T1000 (cell line): ENCODE measurements around the gene AGR2.
A peak's percentile ranks its signal among the peaks of the same experiment; 100 is the strongest.
"Not testable (repeated sequence)": the region's sequence is repeated elsewhere in the genome, so short reads cannot be mapped to it uniquely, and the experiment has no call there.

Experiments used
- DNase-seq: peaks from one replicate; lab custom pipeline; 2025; ENCODE audit warnings: mixed read lengths; lab: John Stamatoyannopoulos, UW

AGR2 gene

DNA sequence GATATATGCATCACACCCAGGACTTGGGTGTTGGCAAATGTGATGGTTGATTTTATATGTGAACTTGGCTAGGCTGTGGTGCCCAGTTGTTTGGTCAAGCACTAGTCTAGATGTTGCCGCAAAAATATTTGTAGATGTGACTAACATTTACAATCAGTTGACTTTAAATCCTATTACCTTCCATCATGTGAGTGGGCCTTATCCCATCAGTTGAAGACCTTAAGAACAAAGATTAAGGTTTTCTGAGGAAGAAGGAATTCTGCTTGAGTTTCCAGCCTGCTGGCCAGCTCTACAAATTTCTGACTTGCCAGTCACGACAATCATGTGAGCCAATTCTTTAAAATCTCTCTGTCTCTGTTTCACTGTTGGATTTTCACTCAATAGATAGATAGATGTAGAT lies 30.9 kb downstream of the AGR2 start:
- no peak for DNase-seq

DNA sequence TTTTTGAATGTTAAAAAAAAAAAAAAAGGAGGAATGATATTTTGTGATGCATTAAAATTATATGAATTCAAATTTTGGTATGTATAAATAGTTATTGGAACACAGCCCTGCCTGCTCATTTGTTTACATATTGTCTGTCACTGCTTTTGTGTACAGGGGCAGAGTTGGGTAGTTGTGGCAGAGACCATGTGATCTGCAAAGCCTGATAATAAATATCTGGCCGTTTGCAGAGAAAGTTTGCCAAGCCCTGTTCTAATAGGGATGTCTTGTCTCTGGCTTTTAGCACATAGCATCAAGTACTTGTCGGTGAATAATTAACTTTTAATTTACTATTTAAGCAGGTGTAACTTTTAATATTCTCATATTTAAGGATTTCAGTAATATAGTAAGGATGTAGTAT lies 31.5 kb downstream of the AGR2 start:
- DNase-seq, result no peak

DNA sequence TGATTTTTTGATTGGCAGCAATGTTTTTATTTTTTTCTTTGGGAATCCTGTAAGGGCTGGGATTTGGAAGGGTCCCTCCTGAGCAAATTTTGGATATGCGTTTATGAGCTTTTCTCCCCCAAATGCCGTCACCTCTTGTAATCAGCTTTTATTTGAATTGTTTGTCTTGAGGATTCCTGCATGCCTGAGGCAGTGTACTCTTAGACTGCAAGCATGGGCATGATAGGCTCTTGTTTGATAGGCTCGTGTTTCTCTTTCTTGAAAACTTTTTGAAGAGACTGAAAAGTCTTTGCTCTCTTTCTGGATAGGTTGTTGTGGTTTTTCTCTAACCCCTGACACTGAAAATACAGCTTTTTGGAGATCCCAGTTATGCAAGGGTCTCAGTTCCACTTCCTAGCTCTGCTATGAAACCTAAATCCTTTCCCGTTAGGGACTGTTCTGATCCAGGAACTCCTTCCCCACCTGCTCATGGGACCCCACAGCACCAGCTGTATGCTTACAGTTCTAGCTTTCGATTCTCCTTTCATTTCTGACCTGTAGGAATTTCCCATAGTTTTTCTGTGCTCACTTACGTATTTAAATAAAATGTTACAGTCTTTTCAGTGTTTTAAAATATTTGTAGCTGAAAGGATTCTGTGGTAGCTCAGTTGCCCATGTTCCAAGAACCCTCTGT lies 34.0 kb downstream of the AGR2 start:
- no peak for DNase-seq

DNA sequence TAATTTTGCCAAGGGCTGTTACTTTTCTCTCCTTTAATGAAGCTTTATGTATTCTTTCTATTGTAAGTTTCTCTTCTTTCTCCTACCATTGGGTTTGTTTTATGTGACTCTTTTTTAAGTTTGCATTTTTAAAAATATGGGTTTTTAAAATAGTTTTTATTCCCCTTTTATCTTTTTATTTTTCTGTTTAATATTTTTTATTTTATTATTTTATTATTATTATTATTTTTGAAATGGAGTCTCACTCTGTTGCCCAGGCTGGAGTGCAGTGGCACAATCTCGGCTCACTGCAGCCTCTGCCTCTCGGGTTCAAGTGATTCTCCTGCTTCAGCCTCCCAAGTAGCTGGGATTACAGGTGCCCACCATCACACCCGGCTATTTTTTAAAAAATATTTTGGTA lies 34.8 kb downstream of the AGR2 start:
- not testable (repeated sequence) for DNase-seq

DNA sequence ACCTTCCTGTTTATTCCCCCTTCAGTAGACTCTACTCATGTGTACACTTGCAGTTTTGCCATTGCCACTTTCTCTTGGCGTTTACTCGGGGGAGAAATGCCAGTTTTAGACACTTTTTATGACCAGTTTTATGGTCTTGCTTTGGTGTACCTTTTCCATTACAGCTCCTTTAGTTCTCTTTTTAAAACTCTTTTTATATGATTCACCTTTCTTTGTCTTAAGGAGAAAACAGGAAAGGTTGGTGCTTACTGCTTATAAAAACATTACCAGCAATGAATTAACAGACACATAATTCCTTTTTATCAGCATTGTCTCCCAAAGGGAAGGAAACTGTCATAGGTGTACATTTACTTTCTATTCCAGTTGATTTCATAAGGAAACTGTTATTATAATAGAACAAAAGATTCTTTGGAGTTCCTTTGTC lies 39.4 kb downstream of the AGR2 start:
- no peak for DNase-seq

DNA sequence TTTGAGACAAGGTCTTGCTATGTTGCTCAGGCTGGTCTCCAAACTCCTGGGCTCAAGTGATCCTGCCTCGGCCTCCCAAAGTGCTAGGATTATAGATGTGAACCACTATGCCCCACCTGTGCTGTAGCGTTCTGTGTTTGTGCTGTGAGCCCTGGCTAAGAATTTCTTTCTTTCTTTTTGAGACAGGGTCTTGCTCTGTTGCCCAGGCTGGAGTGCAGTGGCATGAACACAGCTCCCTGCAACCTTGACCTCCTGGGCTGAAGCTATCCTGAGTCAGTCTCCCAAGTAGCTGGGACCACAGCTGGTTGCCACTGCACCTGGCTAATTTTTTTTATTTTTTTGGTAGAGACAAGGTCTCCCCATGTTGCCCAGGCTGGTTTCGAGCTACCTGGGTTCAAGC lies 39.9 kb downstream of the AGR2 start:
- DNase-seq, result no peak

DNA sequence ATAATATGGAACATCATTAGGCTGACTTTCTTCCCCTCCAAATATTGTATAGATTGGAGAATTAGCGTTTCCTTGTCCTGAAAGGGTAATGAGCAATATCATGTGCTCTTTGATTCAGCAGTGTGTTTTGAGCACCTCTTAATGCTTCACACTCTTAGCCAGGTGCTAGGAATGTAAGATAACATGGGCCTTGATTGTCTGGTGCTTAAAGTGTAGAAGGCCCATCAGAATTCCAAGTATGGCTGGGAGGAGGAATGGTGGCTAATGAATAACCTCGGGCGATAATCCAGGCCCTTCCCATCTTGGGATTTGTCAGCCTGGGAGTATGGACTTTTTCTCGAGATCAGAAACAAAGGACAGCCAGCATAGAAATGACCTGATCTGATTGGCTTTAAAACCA lies 42.6 kb downstream of the AGR2 start:
- no peak for DNase-seq

DNA sequence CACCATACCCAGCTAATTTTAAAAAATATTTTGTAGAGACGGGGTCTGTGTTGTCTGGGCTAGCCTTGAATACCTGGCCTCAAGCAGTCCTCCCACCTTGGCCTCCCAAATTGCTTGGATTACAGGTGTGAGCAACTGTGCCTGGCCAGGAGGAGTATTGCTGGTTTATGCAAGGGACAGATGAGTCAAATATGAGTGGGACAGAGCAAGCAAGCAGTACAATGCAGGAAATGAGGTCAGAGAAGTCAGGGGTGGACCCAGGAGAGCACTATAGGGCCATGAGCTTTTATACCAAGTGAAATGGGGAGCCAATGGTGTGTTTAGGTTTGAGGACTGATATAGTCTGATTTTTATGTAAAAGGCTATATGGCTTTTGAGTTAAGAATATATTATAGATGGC lies 45.0 kb downstream of the AGR2 start:
- DNase-seq, result no peak

DNA sequence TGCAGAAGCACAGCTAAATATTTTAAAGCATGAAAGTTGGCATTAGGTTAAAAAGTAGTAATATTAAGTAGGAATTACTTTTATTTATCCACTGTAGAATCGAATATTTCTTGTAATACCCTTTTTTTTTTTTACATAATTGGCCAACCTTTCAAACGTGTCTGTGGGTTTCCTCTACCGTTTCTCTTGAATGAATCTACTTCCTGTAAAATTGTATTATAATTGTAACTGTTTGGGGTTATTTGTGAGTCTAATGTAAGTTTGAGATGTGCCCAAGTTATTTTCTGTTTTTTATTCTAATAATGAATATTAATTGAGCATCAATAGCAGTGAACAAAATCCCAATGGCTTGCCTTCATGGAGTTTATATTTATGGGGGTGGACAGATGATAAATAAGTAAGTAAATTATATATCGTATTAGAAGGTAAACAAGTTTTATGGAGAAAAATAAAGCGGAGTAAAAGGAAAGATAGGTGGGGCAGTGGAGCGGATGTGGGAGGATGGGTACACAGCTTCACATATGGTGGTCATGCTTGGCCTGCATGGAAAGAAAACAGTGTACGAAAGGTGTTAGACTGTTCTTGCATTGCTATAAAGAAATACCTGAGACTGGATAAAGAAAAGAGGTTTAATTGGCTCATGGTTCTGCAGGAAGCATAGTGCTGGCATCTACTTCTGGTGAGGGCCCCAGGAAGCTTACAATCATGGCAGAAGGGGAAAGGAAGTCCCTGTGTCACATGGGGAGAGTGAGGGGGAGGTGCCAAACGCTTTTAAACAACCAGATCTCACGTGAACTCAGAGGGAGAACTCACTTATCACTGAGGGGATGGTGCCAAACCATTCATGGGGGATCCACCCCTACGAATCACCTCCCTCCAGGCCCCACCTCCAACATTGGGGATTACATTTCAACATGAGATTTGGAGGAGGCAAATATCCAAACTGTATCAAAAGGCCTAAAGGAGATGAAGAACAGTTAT lies 45.9 kb downstream of the AGR2 start:
- no peak for DNase-seq

DNA sequence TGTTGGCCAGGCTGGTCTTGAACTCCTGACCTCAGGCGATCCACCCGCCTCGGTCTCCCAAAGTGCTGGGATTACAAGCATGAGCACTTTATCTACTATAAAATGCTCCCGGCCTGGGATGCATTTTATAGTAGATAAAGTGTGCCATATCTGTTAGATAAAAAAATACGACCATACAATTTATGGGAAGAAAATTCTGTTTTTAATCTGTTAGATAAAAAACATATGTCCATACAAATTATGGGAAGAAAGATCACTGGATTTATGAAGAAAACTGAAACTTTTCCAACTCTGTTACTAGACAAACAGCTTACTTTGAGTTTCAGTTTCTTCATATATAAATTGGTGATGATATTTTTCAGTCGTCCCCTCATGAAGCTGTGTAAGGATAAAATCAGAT lies 46.8 kb downstream of the AGR2 start:
- no peak for DNase-seq

DNA sequence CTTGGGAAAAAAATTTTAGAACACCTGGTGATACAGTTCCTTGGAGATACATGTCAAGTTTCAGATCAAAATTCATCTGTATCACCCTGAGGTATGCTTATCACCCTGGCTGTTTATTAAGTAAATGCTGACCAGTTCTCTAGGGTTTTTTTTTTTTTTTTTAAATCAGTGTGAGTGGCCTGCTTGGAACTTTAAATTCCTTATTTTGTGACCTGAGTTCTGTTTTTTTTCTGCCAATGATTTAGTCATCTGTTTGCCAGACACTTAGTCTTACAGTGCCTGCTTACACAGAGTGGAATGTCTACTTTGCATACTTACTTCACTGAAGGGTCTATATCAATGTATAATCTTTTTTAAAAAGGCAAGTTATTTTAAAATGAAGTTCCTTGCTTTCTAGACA lies 49.4 kb downstream of the AGR2 start:
- no peak for DNase-seq

DNA sequence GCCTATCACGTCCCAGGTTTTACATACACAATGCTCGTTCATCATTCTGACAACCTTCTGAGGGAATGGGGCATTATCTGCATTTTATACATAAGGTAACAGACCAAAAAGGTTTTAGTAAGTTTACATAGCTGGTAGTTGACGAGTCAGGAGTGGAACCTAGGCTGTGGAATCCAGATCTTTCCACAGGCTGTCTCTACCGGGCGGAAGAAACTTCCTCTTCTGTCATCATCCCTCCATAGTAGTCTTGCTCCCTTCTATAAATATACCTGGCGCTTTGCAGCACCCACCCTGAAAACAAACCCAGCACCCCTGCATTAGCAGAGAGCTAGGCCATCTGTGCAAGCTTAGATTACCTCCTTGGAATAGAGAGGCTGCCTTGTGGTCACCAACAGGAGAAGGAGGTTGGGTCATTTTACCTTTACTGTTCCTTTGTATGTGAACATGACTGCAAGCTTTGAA lies 49.9 kb downstream of the AGR2 start:
- DNase-seq, result no peak

DNA sequence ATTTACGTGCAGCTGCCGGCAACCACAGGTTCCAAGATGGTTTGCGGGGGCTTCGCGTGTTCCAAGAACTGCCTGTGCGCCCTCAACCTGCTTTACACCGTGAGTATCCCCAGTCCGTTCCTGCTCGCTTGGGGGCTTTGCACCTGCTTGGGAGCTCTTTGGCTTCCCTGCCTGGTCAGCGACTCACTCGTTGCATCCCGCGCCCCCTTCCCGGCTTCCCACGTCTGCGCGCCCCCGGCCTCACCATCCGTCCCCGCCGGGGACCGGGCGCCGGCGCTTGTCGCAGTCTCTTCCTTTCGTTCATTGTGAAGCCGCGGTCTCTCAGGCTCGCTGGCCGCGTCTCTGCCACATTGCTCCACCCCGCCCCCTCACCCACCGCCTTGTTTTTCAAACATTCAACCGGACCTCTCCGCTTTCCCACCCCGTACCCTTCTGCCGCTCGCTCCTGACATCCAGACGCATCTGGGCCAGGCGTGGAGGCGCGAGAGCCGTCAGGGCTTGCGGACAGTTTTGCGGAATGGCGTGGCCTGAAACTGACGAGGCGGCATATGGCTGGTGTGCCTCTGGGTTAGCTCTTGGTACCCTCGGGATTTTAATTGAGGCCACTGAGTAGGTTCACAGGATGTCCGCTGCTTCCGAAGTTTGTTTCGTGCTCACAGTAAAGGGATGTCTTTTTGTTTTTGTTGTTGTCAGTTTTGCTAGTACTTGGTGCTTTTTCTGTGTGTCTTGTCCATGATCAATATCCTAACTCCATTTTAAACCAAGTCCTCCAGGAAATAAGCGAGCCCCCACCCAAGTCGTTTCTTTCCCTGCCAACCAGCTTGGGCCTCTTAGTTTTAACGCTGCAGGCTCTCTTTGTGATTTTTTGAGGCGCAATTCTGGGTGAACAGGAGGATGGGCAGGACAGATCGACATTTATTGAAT lies 50.6 kb downstream of the AGR2 start:
- no peak for DNase-seq

DNA sequence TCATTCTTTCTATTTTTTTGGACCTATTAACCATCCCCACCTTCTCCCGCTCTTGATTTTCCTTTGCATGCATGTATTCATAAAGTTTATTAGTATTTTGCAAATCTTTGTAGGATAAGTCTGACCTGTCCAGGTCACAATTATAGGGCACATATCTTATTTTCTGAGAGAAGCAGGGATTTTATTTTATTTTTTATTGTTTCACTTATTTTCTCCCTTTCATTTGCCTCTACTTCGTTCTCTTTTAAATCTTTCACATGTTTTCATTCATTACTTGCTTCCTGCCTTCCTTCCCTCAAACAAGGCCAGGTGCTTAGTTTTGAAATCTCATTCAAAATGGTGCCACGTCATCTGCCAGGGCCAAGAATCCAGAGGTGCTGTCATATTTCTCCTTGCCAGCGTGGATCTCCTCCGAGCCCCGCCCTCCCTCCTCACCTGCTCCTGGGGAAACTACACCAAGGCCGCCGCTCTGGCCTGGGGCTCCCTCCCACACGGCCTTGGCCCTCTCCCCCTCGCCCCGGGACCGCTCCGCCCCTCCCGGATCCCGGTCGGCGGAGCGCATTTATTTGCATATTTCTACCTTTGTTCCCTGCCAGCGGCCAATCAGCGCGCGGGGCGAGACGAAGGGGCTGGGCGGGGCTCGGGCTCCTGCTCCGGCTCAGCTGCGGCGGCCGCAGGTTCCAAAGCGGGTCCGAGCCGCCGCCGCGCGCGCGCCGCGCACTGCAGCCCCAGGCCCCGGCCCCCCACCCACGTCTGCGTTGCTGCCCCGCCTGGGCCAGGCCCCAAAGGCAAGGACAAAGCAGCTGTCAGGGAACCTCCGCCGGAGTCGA lies 51.5 kb downstream of the AGR2 start, which contains the start of gene TSPAN13:
Gene TSPAN13 (plus strand): TSS at position 654 of the 830 bp plus-strand sequence. CDS start 213 bp downstream, outside the sequence.
- DNase-seq, result peak; percentile 47

DNA sequence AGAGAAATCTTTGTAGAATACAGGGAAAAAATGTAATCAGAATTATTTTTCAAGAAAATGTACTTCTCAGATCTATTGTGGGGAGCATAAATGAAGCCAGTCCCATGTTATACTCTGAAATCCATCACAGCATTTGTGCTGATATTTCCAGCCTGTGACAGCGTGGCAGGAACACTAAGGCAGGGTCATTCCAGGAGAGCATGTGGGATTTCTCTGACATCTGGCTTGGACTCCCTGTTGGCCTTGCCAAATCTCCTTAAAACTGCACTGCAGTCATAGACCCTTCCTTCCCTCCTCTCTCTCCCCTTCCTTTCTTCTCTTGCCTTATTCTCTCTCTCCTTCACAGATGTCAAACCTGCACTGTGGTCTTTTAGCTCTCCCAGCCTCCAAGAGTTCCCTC lies 57.7 kb downstream of the AGR2 start:
- DNase-seq, result no peak

DNA sequence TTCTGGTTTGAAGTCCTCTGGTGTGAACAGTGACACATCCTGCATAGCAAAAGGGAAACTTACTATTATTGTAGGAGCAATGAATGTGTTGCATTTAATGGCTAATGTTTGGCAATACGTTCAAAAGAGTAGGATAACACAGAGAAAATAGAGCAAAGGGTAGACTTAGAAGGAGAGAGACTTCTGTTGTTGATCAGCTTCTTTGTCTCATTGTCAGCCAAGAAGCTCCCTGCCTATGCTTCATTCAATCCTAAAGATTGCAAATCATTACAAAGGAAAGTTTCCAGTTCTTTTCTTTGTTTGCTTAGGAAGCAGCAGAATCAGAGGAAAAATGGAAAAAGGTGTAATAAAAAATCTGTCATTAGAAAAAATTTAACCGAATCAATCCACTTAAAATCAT lies 59.2 kb downstream of the AGR2 start:
- DNase-seq, result no peak

DNA sequence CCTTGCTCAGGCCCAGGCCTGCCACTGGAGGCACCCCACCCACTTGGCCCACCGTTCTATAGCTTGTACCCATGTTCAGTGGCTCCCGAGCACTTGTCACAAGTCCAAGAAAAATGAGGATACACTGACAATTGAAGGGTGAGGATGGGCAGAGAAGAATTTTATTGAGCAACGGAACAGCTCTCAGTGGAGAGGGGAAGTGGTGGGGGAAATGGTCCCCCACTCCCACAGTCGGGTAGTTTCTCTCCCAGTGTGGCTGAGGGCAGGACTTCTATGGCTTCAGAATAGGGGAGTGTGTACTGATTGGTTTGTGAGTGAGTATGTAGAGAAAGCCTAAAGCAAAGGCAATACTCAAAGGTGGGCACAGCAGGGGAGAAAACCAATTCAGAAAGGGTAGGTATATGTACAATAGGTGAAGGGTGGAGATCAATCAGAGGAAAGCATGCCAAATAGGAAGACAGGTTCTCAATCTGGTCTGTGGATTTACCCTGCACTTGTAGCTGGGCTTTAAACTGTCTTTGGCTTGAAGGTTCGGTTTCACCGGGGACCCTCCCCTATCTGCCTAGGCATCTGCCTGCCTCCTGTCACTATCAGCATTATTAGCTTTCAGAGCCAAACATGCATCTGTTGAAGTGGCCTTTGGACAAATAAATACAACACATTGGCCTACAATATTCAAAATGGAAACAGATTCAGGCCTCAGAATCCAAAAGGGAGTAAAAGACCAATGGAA lies 60.1 kb downstream of the AGR2 start:
- no peak for DNase-seq

DNA sequence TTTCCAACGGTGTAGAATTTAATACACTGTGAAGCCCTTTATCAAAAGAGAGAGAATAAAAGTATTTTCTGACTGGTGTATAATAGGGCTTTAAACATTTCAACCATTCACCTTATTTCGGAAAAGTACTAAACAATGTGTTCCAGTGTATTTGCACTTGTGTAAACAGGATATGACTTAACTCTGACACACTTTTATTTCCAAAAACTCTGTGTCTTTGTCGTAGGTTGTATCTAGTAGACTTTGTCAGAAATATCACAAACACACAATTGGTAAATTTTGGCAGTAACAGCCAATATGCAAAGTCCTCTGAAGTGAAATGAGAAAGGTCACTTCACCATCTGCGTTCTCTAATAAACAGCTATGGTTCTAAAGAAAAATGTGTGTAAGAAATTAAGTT lies 61.6 kb downstream of the AGR2 start:
- no peak for DNase-seq

DNA sequence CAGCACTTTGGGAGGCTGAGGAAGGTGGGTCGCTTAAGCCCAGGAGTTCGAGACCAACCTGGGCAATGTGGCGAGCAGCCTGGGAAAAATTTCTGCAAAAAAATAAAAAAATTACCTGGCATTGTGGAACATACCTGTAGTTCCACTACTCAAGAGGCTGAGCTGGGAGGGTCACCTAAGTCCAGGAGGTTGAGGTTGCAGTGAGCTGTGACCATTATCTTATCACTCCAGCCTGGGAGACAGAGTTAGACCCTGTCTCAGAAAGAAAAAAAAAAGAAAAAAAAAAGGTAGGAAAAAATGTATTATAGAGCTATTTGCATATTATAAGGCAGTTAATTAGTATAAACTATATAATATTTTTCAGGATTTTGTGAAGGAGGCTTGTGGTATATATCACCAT lies 62.3 kb downstream of the AGR2 start:
- DNase-seq, result no peak
